Pons (tissue), 1 donor: ENCODE results near the gene PLEKHA3.
"Not testable (repeated sequence)": the region's sequence is repeated elsewhere in the genome, so short reads cannot be mapped to it uniquely, and the experiment has no call there.

Source experiments
- DNase-seq: peaks from one replicate; pipeline ENCODE4 v3.0.0-alpha.2; 2016; ENCODE audit warnings: low spot score

PLEKHA3 gene

DNA sequence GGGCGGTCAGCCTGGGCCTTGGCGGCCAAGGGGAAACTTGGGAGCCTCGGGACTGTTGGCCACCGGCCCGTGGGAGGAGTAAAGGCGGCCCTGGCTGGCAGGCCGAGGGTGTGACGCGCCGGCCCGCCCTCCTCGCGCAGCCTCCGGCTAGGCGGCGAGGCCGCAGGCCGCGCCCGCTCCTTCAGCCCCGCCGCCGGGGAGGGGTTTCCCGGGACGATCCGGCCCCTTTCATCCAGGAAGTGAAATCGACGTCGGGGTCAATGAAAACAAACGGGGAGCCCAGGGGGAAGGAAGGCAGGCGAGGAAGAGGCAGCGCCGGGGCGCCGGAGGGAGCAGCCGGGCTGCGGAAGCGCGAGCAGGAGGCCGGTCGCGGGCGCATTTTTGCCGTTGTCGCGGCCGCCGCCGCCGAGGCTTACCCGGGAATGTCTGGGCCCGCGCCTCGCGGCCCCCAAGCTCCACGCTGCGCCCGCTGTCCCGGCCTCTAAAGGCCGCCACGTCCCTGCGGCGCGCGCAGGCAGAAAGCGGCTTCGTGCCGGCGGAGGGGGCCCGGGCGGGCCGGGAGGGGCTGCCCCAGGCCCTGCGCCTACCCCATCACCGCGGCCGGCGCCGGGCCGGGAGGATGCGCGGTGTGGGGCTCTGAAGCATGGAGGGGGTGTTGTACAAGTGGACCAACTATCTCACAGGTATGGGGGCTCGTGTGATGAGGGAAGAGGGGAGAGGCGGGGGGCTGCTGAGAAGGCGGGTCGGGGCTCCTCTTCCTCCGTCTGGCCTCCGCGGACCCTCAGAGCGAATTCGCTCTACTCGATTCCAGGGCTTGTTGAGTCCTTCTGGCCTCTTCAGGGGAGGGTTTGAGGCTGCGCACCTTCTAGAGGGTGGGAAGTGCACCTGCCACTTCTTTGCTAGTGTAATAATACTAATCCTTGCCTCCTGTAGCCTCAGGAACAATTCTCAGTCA lies at the start of gene PLEKHA3:
PLEKHA3 (plus strand) TSS at position 231 of the 955 bp plus-strand sequence; CDS start at position 644, 413 bp downstream.
- peak; percentile 95 for DNase-seq

DNA sequence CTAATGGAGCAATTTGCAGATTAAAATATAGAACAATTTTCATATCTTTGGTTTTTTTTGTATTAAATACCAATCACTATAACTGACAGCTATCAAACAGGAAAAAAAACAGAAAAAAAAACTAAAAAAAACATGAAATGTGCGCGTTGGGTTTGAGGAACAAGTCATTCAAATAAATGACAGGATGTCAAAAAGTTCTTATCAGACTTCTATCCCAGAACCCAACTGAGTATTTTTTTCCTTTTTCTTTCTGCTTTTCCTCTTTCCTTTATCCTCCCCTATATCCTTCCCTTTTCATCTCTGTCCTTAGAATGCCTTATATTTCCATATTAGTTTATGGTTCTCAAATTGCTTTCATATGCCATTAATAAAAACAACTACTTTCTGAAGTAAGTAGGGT lies 43.6 kb upstream of the PLEKHA3 start:
- DNase-seq = no peak

DNA sequence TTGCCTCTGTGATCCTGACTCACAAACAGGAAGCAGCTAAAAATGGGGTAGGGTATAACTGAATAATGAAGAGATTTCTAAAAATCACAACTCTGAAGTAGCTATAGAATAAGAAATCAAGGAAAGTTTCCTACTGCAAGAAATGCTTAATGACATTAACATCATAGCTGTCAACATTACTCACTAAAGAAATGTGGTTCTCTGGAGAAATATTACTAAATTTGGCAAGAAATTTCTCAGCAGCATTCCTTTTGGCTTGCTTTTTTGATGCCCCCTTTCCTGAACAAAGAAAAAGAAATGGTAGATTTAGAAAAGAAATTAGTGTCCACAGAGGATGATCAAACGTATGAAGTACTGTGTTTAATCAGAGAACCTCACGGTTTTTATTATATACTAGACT lies 38.8 kb upstream of the PLEKHA3 start:
- no peak for DNase-seq

DNA sequence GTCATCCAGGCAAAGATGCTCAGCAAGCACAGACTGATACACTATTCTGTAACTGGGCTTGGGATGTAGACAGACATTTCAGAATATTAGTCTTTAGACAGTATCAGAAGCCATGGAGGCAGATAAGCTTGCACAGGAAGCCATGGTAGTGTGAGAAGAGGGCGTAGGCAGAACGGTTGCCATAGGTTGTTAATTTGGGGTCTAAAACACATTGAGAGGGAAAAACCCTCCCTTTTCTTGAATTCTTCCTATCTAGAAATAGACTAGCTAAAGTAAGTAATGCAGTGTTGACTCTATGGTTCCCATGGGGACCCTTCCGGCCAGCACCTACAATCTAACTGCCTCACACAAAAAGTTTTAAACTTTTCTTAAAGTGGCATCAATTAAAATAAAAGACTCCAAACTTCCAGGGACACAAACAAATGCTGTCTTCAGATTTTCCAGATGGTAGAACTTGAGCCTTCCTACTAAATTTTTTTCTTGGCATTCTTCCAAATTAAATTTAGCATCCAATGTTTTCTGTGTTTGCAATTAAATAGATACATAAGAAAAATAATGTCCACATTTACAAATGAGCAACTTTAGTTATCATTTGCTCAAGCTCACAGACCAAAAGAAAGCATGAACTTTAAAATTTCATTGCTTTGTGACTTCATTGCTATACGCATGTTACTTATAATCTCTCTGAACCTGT lies 31.1 kb upstream of the PLEKHA3 start:
- no peak for DNase-seq

DNA sequence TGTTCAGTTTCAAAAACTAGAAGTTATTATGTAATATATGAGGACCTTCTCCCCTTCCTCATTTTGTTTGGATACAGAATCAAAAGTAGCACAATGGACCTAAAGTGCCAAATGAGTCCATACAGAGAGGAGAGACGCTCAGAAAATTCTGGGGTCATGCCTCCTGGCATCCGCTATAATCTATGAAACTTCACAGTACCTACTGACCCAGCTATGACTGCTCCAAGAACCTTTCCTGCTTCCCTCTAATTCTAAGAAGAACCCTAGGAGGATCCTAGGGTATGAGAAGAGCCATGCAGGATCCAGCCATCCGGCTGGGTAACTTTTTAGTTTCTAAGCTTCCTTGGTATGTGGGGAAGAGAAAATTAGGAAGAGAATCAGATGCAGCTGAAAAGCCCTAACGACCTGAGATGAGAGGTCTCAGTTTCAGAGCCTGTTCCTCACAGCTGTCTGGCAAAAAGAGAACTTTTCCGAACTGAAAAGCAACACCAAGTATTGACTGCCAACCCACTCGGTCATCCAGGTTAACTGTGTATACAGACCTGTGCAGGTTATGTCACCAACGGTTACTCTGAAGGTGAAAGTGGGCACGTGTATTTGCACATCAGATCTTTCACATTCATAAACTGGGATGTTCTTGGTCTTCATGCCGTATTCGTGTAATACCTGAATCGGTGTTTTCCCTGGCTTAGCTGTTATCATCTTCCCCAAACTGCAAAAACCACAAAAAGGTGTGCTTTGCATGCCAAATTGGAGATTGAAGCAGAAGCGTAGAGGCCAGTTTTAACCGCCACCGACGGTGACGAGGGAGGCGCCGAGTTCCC lies 30.3 kb upstream of the PLEKHA3 start:
- peak; percentile 34 for DNase-seq

DNA sequence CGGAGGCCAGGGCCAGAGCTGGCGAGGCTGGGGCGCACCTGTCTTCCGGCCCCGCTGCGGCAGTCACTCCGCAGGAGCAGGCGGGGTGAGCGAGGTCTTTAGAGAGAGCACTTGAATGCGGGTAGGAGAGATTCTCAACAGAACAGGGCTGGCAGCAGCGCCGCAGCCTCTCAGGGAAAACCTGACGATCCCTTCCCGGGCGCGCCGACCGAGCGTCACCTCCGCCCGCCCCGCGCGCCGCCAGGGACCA lies 29.8 kb upstream of the PLEKHA3 start:
- no peak for DNase-seq

DNA sequence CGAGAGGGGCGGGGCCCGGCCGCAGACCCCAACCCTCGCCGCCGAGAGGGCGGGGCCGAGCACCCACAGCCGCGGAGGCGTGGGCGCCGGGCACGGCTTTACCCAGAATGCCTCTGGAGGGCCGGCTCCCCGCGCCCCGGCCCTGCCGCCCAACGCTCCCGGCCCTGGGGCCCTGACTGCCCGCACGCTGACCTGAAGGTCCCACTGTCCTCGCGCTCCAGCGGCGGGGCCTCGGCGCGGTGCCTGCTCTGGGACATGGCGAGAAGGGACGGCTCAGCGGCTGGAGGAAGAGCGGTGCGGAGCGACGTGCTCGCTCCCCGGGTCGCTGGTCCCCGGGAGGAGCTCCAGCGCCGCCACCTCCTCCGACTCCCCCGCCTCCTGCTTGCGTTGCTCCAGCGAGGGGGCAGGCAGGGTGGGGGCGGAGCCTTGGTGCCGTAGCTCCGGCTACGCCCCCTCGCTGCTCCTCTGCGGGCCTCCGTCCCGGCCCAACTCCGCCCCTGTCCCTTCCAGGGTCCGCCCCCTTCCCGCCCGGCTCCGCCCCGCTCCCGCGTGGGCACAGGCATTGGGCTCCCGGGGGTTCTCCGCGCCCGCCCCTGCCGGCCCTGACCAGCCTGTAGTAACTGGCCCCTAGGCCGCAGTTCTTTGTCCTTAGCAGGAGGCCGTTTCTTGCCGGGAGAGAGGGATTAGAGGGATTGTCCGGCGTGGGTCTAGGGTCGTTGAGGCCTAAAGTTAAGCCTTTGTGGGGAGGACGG lies 29.3 kb upstream of the PLEKHA3 start, which contains the start of the genes PJVK and PRKRA:
PJVK (plus strand) TSS at position 605 of the 752 bp plus-strand sequence. CDS start 2,032 bp downstream, outside the sequence.
PRKRA (minus strand) TSS at position 402 of the 752 bp plus-strand sequence; CDS start at position 257, 145 bp downstream.
- DNase-seq = peak; percentile 97

DNA sequence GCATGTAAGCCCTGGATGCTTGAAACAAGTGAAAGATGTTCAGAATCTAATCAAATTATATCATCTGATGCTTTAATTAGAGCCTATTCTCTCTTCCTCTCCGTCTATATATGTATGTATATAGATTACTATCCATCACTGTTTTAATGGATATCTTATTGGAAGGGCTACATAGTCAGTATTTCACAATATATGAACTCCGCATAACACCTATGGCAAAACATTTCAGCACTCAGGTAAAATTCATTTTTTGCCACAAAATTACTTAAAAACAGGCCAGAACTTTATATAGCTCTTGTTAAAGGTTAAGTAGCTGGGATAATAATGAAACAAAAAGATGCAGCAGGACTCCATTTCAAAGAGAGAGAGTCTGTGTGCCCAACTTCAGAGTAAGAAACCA lies 27.9 kb upstream of the PLEKHA3 start:
- DNase-seq = no peak

DNA sequence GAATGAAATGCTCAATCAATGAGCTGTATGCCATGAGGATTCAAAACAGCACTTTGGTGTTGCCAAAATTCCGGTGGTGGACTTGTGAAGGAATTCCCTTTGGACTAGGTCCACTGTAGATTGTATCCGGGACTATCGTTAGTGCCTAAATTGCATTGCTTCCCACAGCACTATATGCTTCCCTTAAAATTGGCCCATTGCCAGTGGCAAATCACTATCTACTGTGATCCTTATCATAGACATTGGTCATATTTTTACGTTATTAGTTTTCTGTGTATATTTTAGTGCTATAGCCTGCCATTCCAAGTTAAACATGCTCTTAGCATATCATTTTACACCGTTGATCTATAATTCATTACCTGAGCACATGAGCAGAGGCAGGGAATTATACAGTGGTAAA lies 27.4 kb upstream of the PLEKHA3 start:
- DNase-seq = no peak

DNA sequence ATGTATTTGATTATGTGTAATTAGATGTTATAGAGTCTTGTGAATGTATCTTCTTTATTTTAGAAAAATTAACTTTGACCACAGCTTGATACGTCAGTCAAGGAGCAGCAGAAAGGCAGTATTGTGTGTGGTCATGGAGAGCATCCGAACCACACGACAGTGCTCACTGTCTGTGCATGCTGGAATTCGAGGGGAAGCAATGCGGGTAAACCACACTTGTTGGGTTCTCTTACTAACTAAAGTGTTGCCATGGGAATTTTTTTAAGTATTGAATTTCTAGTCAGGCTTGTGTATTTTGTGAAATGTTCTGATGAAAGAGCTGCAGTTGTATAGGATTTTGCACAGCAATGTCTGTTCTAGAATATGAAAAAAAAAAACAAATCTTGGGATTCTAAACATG lies 24.3 kb upstream of the PLEKHA3 start:
- peak; percentile 24 for DNase-seq

DNA sequence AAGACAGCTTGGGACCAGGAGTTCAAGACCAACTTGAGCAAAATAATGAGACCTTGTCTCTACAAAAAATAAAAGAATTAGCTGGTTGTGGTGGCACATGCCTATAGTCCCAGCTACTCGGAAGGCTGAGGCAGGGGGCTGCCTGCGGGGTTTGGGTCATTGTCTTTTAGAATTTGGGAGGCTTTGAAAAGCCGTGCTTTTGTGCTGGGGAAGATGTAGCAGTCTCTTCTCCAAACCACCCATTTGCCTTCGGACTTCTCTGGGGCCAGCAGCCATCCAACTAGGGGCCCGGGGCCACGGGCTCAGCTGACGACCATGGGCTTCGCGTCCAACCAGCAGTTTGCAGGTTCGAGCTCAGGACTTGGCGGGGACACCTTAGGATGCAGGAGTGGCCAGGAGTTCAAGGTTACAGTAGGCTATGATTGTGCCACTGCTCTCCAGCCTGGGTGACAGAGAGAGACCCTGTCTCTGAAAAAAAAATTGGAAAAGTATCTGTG lies 22.8 kb upstream of the PLEKHA3 start:
- no peak for DNase-seq

DNA sequence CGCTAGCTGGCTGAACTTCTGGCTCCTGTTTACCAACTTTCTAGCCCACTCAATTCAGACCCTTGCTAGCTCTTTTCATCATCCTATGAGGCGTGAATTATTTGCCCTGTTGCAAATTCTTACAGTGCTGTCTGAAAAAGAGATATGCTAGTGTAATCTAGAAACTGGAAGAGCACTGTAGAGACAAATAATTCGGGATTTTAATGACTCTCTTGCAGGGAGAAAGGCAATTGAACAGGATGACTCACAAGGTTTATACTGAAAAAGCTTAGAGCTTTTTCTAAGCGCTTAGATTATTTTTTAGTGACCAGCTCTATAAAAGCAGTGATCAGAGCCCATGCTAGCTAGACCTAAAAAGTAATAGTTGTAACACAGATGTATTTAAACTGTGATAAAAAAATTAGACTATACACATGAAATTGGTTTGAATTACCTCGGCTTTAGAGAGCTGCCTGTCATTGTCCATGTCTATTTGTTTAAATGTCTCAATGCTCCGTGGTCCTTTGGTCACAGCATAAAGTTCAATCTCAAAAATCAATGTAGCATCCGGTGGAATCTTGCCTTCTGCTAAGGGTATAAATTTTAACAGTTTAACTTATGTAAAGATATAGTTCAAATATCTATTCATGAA lies 10.9 kb upstream of the PLEKHA3 start:
- no peak for DNase-seq

DNA sequence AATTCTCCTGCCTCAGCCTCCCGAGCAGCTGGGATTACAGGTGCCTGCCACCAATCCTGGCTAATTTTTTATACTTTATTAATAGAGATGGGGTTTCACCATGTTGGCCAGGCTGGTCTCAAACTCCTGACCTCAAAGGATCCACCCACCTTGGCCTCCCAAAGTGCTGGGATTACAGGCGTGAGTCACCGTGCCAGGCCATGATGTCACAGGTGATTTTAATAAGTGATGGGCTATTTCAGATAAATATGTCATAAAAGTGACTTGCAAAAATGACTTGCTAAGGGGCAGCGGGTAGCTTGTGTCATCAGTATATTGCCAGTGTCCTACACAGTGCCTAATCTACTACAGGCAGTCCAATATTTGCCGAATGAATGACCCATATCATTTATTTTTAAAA lies 8.9 kb upstream of the PLEKHA3 start:
- DNase-seq = not testable (repeated sequence)

DNA sequence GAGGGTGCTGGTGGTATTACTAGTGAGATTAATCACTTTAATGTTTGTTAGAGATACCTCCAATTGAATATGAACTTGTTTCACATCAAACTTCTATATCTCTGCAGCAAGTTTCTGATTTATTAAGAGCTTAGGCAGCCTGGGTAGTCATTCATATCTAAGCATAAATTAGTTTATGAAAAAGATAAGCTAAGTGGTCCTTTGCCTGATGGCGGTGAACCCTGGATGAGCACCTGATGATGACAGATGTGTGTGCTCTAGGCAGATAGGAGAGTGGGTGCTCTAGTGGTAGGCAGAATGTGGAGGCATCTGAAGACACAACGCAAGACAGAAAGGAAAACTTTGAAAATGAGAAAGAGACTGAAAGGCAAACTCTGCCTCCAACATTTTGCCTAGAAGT lies 6.9 kb upstream of the PLEKHA3 start:
- no peak for DNase-seq

DNA sequence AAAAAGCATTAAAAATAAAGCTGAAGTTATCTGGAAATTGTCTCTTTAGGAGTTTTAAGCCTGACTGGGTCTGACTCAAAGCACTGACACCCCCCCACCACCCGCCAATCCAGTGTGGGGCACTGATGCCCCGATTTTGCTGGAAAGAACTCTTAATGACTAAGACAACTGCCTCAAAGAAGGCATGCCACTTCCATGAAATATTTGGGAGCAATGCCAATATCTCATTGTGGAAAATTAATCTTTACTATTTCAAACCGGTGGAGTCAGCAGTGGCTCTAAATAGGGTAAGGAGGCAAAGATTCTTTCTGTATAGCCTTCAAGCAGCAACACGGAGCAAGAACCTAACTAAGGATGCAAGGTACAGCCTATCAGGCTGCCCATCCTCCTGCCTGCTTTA lies 6.3 kb upstream of the PLEKHA3 start:
- no peak for DNase-seq

DNA sequence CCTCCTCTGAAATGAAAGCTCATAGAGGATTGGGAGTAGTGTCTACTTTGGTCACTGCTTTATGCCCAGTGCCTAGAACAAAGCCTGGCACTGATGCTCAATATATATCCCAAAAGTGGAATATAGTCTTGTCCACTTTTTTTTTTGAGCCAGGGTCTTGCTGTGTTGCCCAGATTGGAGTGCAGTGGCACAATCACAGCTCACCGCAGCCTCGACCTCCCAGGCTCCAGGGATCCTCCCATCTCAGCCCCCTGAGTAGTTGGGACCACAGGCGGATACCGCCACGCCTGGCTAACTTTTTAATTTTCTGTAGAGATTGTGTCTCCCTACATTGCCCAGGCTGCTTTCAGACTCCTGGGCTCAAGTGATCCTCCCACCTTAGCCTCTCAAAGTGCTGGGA lies 5.7 kb upstream of the PLEKHA3 start:
- DNase-seq = no peak

DNA sequence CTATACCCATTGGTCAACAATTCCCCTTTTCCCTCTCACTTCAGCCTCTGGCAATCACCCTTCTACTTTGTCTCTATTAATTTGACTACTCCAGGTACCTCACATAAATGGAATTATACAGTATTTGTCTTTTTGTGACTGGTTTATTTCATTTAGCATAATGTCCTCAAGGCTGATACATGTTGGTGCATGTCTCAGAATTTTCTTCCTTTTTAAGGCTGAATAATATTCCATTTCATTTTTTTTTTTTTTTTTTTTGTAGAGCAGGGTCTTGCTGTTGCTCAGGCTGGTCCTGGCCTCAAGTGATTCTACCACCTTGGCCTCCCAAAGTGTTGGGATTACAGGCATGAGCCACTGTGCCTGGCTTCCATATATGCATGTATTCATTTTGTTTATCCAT lies 3.8 kb upstream of the PLEKHA3 start:
- DNase-seq = no peak

DNA sequence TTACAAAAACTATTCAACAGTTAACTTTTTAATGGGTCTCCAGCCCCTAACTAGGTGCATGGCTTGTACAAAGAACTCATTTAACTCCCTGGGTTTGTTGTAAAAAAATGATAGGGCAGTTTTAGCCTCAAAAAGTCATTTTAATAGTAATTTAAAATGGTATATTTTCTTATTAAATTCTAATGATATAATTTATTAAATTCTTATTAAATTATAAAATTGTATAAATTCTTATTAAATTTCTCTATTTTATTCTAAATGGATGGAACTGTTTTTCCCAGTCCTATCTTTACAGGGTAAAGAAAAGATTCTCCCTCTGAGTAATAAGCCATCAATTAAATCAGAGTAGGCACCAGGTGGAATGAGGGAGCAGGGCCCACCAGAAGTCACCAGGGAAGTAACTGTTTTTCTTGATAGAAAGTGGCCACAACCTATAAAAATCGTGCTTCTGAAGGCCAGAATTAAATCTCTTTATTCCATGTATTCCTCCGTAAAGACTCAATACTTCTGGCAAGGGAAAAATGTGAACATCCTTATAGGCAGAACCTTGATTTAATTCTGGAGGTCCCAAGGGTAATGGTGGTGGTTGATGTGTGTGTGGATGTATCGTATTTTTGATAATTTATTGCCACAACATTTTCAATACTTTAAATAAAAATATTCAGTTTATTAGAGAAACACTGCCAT lies 2.7 kb upstream of the PLEKHA3 start:
- DNase-seq = peak; percentile 35

DNA sequence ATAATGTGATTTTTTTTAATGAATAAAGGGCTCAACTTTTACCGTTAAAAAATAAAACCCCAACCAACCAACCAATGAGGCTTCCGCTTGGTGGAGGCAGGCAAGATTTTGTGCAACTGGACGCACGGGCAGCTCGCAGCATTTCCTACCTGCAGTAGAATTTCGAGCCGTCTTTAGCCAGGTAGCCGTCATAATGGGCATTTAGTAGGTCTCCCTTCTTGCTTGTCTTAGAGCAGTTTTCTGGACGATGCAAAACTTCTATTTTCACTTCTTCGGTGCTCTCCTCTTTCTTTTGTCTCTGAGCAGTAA lies 2.2 kb upstream of the PLEKHA3 start:
- no peak for DNase-seq

DNA sequence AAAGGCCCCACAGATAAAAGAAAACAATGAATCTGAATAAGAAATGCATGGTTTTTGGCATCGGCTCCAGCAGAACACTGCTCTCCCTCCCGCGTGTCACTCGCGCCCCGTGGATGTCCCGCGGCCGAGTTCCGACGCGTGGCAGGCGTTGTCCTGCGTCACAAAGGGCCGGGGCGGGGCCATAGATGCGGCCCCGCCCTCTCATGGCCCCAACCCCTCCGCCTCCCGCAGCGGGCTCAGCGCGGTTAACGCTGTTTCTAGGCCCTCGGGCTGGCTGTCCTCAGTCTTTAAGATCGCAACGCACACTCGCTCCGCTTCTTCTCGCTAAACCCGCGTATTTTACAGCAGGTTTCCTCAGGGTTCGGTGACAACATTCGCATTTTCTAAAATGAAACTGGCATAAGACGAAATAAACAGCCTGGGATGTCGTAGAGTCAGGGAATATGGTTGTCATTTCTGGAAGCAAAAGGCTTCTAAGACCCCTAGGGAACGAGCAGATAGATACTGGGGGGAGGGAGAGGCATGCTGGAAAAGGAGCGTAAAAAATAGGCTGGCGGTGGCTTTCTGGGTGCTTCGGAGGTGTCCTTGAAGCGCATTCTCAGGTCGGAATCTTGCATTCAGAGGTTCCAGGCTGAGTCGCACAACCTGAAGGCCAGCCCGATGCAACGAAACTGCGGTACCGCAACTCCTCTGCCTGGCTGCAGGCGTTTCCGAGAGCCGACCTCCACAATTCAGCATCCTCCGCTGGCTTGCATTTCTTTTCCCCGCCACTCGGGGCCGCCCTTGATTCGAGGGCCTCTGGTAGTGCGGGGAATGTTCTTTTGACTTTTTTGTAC lies 1.6 kb upstream of the PLEKHA3 start, which contains the start of gene FKBP7:
FKBP7 (minus strand) TSS at position 162 of the 836 bp plus-strand sequence; CDS start at position 61, 101 bp downstream.
- peak; percentile 92 for DNase-seq
